RCC 7860 (cell line): Measurements from ENCODE around the gene FDPS.
"Not testable (repeated sequence)": the region's sequence is repeated elsewhere in the genome, so short reads cannot be mapped to it uniquely, and the experiment has no call there.

Experiments
- DNase-seq: peaks from one replicate; pipeline ENCODE4 v3.0.0-alpha.2; 2015; ENCODE audit warnings: low spot score
- FAIRE-seq: peaks from 2 replicates; lab custom pipeline; 2012; peaks lifted over from hg19 to GRCh38; lab: Jason Lieb, UNC

FDPS gene

DNA sequence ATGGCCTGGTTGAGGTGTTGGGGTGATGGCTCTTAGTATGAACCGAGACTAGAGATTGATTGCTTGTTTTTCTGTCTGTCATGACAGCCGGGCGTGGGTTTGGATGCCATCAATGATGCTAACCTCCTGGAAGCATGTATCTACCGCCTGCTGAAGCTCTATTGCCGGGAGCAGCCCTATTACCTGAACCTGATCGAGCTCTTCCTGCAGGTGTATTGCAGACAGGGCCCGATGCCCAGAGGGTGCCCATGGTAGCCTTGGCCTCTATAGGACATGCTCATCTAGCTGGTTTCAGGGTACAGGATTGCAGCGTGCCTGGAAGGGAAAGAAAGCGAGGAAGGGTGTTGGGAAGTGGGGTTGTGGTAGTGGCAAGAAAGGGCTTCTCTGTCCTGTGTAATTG, 9.4 kb downstream of the FDPS start:
- DNase-seq = no peak
- no peak for FAIRE-seq

DNA sequence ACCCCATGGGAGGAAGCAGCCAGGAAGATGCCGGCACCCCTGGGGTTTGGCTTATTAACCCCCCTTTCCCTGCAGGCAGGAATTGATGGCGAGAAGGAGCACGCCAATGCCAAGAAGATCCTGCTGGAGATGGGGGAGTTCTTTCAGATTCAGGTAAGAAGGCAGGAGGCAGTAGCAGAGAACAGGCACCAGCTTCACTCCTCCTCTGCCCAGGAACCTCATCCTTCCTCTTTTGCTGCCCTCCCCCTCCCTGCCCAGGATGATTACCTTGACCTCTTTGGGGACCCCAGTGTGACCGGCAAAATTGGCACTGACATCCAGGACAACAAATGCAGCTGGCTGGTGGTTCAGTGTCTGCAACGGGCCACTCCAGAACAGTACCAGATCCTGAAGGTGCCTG, 10.9 kb downstream of the FDPS start:
- no peak for DNase-seq
- no peak for FAIRE-seq

DNA sequence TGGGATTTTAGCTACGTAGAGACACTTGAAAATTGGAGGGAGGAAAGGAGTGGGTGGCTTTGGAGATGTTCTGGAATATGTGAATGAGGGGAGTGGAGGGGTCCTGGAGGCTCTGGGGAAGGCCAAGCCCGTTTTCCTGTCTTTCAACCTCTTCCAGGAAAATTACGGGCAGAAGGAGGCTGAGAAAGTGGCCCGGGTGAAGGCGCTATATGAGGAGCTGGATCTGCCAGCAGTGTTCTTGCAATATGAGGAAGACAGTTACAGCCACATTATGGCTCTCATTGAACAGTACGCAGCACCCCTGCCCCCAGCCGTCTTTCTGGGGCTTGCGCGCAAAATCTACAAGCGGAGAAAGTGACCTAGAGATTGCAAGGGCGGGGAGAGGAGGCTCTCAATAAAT, 11.6 kb downstream of the FDPS start:
- DNase-seq (no peak), FAIRE-seq (no peak)

- no peak for FAIRE-seq
- no peak for DNase-seq
Measured at GRCh38 chr1:155320661-155321617, 12.3 kb downstream of the FDPS start, which contains the start of gene RUSC1. TSS of gene RUSC1 (plus strand) at chr1:155320894. CDS start at chr1:155321774, 880 bp downstream.

DNA sequence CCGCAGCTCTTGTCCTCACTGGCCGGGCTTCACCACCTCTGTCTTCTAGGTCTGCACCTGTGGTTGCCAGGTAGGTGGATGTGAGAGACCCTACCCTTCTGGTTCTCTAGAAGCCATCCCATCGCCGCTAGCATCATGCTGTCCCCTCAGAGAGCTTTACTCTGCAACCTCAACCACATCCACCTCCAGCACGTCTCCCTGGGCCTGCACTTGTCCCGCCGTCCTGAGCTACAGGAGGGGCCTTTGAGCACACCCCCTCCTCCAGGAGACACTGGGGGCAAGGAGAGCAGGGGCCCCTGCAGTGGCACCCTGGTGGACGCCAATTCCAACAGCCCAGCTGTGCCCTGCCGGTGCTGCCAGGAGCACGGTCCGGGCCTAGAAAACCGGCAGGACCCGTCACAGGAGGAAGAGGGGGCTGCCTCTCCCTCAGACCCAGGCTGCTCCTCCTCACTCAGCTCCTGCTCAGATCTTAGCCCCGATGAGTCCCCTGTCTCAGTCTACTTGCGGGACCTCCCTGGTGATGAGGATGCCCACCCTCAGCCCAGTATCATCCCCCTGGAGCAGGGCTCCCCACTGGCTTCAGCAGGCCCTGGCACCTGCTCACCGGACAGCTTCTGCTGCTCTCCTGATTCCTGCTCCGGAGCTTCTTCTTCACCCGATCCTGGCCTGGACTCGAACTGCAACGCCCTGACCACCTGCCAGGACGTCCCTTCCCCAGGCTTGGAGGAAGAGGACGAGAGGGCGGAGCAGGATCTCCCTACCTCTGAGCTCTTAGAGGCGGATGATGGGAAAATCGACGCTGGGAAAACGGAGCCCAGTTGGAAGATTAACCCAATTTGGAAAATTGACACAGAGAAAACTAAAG, 13.2 kb downstream of the FDPS start:
- DNase-seq (no peak), FAIRE-seq (no peak)

DNA sequence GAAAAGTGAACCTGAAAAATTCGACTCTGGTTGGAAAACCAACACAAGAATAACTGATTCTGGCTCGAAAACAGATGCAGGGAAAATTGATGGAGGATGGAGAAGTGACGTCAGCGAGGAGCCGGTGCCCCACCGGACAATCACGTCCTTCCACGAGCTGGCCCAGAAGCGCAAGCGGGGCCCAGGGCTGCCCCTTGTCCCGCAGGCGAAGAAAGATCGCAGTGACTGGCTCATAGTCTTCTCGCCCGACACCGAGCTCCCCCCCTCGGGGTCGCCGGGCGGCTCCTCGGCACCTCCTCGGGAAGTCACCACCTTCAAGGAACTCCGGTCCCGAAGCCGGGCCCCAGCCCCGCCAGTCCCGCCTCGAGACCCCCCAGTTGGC, 13.9 kb downstream of the FDPS start:
- FAIRE-seq = no peak
- DNase-seq = no peak

GRCh38 chr1:155322953-155323728, 14.5 kb downstream of the FDPS start:
- peak; percentile 93 for DNase-seq
- FAIRE-seq = peak; percentile 84

- DNase-seq (peak; percentile 73), FAIRE-seq (no peak)
Measured at GRCh38 chr1:155323729-155324036, 15.0 kb downstream of the FDPS start.

- peak; percentile 96 for DNase-seq
- FAIRE-seq = peak; percentile 91
Measured at GRCh38 chr1:155324037-155324716, 15.5 kb downstream of the FDPS start.

GRCh38 chr1:155324717-155325602, 16.3 kb downstream of the FDPS start:
- DNase-seq = peak; percentile 64
- FAIRE-seq = no peak

- DNase-seq (no peak), FAIRE-seq (no peak)
Measured at GRCh38 chr1:155325603-155325893, 16.9 kb downstream of the FDPS start.

DNA sequence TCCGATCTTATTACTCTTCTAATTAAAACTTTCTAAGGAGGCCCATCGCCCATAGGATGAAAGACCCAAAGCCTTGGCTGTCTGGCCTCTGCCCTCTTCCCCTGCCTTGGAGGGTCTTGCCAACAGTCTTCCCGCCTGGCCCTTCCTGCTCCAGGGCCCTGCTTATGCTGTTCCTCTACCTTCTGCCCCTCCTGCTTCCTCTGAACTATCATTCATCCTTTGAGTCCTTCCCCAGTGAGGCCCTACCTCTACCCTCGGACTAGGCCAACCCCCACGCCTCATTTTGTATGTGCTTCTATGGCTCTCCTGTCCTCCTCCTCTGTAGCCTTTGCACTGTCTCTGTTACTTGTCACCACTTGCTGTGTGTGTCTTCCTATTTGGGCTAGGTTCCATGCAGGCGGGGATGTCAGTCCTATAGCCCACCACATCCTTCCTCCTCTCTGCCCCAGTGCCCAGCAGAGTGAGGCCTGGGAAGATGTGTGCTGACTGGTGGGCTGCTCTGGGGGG, 17.4 kb downstream of the FDPS start:
- no peak for FAIRE-seq

DNA sequence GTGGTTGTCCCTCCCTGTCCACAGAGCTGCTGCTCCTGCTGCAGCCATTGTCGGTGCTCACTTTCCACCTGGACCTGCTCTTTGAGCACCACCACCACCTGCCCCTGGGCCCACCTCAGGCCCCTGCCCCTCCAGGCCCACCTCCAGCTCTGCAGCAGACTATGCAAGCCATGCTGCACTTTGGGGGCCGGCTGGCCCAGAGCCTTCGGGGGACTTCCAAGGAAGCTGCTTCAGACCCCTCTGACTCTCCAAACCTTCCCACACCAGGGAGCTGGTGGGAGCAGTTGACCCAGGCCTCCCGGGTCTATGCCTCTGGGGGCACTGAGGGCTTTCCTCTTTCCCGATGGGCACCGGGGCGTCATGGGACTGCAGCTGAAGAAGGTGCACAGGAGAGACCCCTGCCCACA, 18.0 kb downstream of the FDPS start:
- no peak for DNase-seq
- no peak for FAIRE-seq

More for the DNA sequence above, 17.4 kb downstream of the FDPS start:
- no peak for DNase-seq

- DNase-seq (no peak), FAIRE-seq (no peak)
Measured at GRCh38 chr1:155327981-155328380, 19.3 kb downstream of the FDPS start.

DNA sequence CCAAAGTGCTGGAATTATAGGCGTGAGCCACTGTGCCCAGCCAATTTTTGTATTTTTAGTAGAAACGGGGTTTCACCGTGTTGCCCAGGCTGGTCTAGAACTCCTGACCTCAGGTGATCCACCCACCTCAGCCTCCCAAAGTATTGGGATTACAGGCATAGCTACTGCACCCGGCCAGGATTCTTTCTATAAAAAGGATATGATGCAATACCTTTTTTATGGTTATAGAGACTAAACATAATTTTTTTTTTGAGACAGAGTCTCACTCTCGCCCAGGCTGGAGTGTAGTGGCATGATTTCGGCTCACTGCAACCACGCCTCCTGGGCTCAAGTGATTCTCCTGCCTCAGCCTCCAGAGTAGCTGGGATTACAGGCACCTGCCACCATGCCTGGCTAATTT, 20.2 kb downstream of the FDPS start:
- not testable (repeated sequence) for FAIRE-seq, DNase-seq

DNA sequence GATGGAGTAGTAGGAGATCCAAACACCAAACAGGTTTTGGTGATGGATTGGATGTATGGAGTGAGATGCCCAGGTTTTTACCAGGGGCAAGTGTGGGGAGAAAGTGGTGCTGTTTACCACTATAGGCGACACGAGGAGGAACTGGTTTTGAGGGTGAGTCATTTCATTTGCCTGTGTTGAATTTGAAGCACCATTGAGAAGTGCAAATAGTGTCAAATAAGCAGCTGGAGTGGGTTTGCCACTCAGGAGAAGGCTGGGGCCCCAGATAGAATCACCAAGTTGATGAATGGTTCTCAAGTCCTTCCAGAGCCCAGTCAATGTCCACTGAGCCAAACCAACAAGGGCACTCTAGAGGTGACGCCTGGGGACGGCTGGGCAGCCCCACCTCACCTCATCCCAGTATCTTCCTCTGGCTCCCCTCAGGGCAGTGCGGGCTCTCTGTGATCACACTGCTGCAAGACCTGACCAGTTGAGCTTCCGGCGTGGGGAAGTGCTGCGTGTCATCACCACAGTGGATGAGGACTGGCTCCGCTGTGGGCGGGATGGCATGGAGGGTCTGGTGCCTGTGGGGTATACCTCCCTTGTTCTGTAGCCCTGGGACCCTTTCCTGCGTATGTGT, 21.4 kb downstream of the FDPS start:
- FAIRE-seq (no peak), DNase-seq (no peak)

DNA sequence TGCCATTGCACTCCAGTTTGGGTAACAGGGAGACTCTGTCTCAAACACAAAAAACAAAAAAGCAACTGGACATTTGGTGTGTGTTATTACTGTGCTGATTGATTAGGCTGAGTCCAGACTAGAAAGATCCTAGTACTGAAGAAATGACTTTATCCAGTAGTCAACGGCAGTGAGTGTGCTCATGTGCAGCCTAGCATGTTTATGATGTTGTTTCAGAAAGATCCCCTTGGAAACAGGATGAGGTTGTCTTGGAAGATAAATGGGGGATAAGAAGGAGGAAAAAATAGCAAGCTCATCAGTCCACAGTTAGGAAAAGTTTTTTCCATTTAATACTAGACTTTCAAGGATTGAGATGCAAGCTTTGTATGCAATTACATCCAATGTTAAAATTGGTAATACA, 26.3 kb downstream of the FDPS start:
- FAIRE-seq = no peak
- DNase-seq = no peak

- DNase-seq (no peak), FAIRE-seq (no peak)
Measured at GRCh38 chr1:155339515-155340097, 30.9 kb downstream of the FDPS start.

DNA sequence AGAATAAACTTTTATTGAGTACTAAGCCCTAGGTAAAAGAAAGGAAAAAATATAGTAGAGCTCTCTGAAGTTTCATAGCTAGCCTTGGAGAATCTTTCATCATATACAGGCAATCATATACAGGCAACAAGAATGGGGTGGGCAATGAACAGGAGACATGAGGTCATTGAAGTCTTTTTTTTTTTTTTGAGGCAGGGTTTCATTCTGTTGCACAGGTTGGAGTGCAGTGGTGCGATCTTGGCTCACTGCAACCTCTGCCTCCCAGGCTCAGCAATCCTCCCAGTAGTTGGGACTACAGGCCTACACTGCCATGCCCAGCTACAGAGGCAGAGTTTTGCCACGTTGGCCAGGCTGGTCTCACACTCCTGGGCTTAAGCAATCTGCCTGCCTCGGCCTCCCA, 34.2 kb downstream of the FDPS start:
- FAIRE-seq (no peak), DNase-seq (no peak)
